Sigmoid colon (tissue), 4 donors: ENCODE measurements around the gene CCDC178.

ENCODE experiments used
- EP300 ChIP-seq, 4 donors: sonication (generic); formaldehyde crosslinking; IDR thresholded peaks; one replicate each; pipeline ENCODE4 v1.6.1; 2017; ENCODE audit warnings: antibody characterized with exemption in 4 of 4
- POLR2A ChIP-seq, 2 donors: fragments of 450-650 bp; IDR thresholded peaks; one replicate each; pipeline ENCODE4 v1.6.1; 2016; ENCODE audit warnings: antibody characterized with exemption in 2 of 2, mild to moderate bottlenecking in 2 of 2, moderate library complexity in 2 of 2
- POLR2AphosphoS5 ChIP-seq, 4 donors: sonication (generic); formaldehyde crosslinking; IDR thresholded peaks; one replicate each; pipeline ENCODE4 v1.6.1; 2017; ENCODE audit warnings: antibody characterized with exemption in 4 of 4
- TF ChIP-seq, protein P1 (sequence below), 4 experiments: fragments of 450-650 bp in 3 of 4; fragments of 200-600 bp in 1 of 4; IDR thresholded peaks; one replicate each; pipeline ENCODE4 v1.5.1; 2016 to 2019; ENCODE audit warnings: antibody characterized with exemption in 4 of 4, mild to moderate bottlenecking in 3 of 4, moderate library complexity in 2 of 4

DNA sequence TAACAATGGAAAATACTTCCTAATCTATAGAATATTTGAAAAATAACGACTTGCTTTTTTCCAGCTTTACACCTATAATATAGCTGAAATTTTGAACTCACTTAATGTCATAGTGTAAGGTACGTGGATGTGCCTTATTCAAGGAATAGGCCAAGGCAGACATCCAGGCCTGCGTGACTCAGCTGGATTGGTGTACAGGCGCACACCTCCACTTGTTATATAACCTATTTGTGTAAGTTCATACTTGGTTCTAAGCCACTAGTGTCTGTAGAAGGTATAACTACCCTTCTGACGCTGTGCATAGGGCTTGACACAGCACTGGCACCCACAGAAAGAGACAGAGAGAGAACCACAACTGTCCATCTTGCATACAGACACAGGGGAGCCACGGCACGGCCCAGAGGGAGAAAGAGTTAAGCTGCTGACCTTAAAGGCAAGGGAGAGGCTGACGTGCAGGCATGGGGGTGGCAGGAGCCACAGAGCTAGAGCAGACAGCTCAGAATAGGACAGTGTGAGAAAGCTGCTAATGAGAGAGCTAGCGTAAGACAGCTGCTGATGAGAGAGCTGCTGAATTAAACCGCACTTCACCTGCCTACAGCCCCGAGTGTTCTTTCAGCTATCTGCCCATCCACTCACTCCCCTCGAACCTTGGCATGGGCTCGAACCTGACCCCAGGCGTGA is 16.1 kb downstream of the CCDC178 start:
- TF ChIP-seq, protein P1, sequence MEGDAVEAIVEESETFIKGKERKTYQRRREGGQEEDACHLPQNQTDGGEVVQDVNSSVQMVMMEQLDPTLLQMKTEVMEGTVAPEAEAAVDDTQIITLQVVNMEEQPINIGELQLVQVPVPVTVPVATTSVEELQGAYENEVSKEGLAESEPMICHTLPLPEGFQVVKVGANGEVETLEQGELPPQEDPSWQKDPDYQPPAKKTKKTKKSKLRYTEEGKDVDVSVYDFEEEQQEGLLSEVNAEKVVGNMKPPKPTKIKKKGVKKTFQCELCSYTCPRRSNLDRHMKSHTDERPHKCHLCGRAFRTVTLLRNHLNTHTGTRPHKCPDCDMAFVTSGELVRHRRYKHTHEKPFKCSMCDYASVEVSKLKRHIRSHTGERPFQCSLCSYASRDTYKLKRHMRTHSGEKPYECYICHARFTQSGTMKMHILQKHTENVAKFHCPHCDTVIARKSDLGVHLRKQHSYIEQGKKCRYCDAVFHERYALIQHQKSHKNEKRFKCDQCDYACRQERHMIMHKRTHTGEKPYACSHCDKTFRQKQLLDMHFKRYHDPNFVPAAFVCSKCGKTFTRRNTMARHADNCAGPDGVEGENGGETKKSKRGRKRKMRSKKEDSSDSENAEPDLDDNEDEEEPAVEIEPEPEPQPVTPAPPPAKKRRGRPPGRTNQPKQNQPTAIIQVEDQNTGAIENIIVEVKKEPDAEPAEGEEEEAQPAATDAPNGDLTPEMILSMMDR (IDR thresholded peaks at IDR 0.05): no peak
- no peak for TF ChIP-seq POLR2A (IDR thresholded peaks at IDR 0.05)
- no peak for TF ChIP-seq POLR2AphosphoS5 (IDR thresholded peaks at IDR 0.05)
- no peak for TF ChIP-seq EP300 (IDR thresholded peaks at IDR 0.05)
